ENCODE data around the gene C22orf23. TPM values are rescaled to one million over a fixed set of nuclear protein-coding genes. Genes with fewer than 3 reads are reported as not detected.

The C22orf23 gene
- total and polyA plus RNA-seq, 11 donors, result 0.16 to 0.80 (median 0.44) TPM; not detected in 2

DNA sequence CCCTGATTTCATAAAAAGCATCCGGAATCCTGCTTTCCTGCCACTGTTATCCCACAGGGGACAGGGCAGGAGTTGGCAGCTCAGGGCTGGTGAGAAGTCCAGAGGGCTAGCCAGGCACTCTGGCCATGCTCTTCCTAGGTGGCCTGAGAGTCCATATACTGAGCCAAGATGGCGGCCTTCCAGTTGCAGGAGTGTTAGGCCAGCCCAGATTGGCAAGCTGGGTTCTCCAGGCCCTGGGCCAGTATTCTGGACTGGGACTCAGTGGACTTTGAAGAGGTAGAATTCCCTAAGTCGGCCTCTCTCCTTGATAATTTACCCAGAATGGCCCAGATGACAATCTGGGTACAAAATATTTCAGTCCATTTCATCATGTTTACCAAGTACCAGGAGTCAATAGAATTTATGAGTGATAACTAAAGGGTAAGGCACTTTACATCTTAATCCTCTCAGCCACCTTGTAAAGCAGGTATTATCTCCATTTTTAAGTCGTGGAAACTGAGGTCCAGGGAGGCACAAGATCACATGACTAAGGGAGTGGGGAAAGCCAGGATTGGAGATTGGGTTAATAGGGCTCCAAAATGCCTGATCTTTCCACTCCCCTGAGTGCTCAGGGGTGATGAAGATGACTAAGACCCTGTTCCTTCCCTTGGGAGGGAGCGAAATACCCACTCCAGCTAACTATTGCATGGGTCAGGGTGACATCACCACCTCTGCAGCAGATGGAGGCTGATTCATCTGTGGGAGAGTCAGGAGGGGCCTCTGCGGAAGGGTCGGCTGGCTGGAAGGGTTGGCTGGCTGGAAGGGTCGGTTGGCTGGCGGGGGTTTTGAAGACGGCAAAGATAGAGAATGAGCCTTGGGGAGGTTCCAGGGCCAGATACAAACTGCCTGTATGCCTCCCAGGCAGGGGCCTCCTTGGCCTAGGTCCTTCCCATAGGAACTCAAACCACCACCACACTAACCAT is 48.5 kb downstream of the C22orf23 start:
- Histone ChIP-seq H3K4me1 (peaks cover 0 to 35% (median 14%) of the 10 kb centered on the region in 12 donors), H3K4me3 (peak overlapping the region in 10 of 12 donors; percentile 41 to 98 (median 68)), H3K9me3 (no peaks in the 10 kb centered on the region), H3K27me3 (no peaks in the 10 kb centered on the region), H3K27ac (peak overlapping the region; percentile 57 to 92 (median 86)), H3K36me3 (no peaks in the 10 kb centered on the region)
- TF ChIP-seq, protein P1, sequence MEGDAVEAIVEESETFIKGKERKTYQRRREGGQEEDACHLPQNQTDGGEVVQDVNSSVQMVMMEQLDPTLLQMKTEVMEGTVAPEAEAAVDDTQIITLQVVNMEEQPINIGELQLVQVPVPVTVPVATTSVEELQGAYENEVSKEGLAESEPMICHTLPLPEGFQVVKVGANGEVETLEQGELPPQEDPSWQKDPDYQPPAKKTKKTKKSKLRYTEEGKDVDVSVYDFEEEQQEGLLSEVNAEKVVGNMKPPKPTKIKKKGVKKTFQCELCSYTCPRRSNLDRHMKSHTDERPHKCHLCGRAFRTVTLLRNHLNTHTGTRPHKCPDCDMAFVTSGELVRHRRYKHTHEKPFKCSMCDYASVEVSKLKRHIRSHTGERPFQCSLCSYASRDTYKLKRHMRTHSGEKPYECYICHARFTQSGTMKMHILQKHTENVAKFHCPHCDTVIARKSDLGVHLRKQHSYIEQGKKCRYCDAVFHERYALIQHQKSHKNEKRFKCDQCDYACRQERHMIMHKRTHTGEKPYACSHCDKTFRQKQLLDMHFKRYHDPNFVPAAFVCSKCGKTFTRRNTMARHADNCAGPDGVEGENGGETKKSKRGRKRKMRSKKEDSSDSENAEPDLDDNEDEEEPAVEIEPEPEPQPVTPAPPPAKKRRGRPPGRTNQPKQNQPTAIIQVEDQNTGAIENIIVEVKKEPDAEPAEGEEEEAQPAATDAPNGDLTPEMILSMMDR (IDR thresholded peaks at IDR 0.05), result no peak
- peak in 1 of 2 donors; percentile 8 for TF ChIP-seq POLR2A (IDR thresholded peaks at IDR 0.05)
- peak in 3 of 5 donors; percentile 33 to 88 (median 41) for DNase-seq
- 65 to 75% (median 71%) methylated on average over 10 of the region's 10 CpGs for WGBS, 4 donors
- peak in 3 of 4 donors; percentile 56 to 83 (median 64) for ATAC-seq
- intact Hi-C loops (cut with DNase I), result no loop called here

DNA sequence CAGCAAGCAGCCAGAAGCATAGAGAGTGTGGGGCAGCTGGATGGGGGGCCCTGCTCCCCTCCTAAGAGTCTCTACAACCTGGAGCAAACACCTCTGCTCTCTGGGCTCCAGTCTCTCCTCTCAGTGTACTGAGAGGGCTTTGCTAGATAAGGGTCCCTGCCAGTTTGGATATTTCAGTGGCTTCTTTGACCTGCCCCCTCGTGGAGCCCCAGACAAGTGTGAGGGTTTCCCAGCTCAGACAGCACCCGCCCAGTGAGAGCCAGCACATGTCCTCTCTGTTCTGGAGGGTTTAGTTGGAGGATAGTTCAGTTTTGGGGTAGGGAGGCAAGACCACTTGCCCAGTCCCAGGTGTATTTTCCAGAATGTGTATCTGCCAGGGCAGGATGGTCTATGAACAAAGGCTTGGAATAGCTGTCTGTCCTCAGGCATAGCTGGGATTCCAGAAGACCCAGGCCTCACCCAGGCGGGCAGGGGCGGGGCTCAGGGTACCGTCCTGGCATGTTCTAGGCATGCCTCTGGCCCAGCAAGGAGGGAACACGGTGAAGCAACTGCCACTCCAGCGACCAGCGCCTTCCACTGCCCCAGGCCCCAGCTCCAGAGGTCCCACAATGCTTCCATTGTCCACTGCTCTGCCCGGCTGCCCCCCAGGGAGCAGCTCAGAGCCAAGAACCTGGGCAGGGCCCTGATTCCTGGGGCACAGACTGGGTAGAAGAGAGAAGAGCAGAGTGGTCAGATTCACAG is 54.8 kb downstream of the C22orf23 start:
- 62 to 87% (median 74%) methylated on average over 2 to 9 of the region's 9 CpGs for WGBS, 4 donors
- TF ChIP-seq, protein P1 (IDR thresholded peaks at IDR 0.05), result no peak
- no peak for TF ChIP-seq POLR2A (IDR thresholded peaks at IDR 0.05)
- DNase-seq (no peak), ATAC-seq (no peak)
- no peaks in the 10 kb centered on the region for H3K9me3 ChIP-seq
- H3K36me3 ChIP-seq, result no peaks in the 10 kb centered on the region
- H3K4me3 ChIP-seq, result no peak overlapping the region
- H3K27me3 ChIP-seq, result no peaks in the 10 kb centered on the region
- intact Hi-C loops (cut with DNase I), result loop anchor here in 3 of 10 donors (5.0 kb wide), 1 partner anchor 34 kb away; no protein-coding TSS in a partner anchor
- H3K4me1 ChIP-seq, result peaks cover 0 to 20% (median 11%) of the 10 kb centered on the region in 12 donors
- H3K27ac ChIP-seq, result peak overlapping the region in 1 of 12 donors; percentile 19

DNA sequence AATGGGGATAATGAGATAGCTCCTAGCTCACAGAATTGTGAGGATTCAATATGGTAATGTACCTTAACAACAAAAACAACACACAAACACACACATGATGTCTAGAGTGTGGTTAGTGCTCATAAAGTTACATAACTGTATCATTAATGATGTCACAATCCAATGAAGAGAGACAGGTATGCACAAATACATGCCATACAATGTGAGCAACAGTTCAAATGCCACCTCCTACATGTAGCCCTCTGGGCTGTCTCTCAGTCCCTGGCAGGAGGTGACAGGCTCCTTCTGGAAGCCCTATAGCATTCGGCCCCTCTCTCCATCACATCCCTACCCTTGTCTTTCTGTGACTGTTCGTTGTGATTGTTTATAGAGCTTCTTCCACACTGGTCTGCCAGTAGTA is 55.6 kb downstream of the C22orf23 start:
- no peak for TF ChIP-seq POLR2A (IDR thresholded peaks at IDR 0.05)
- TF ChIP-seq, protein P1 (IDR thresholded peaks at IDR 0.05), result no peak
- H3K27me3 ChIP-seq, result no peaks in the 10 kb centered on the region
- DNase-seq (no peak), ATAC-seq (no peak)
- H3K4me1 ChIP-seq, result peaks cover 0 to 28% (median 17%) of the 10 kb centered on the region in 12 donors
- 88 to 100% (median 96%) methylated on average over 2 of the region's 2 CpGs for WGBS, 4 donors
- no peak overlapping the region for H3K4me3 ChIP-seq
- H3K9me3 ChIP-seq, result no peaks in the 10 kb centered on the region
- peak overlapping the region in 1 of 12 donors; percentile 19 for H3K27ac ChIP-seq
- intact Hi-C loops (cut with DNase I), result loop anchor here in 3 of 10 donors (5.0 kb wide), 1 partner anchor 34 kb away; no protein-coding TSS in a partner anchor
- no peaks in the 10 kb centered on the region for H3K36me3 ChIP-seq

Measured in heart left ventricle (tissue), 16 donors.